Tibial artery (tissue), 4 donors: ENCODE results near the gene SMYD1.
"Not testable (repeated sequence)": the region's sequence is repeated elsewhere in the genome, so short reads cannot be mapped to it uniquely, and the experiment has no call there.

Experiments
- DNase-seq, 2 donors: peaks; one replicate each; pipeline ENCODE4 v3.0.0-alpha.2; 2019
- H3K27ac ChIP-seq, 2 donors: fragments of 200-600 bp; sonication (generic) in 1 of 2; 1 replicate in 1 of 2; 2 replicates in 1 of 2; pipeline ENCODE4 v1.5.1; 2018 to 2019; ENCODE audit warnings: mild to moderate bottlenecking in 1 of 2
- H3K27me3 ChIP-seq, 2 donors: fragments of 200-600 bp; sonication (generic) in 1 of 2; one replicate each; pipeline versions ENCODE4 v1.5.1 to v1.6.0; 2016 to 2019
- H3K36me3 ChIP-seq, 3 donors: fragments of 200-600 bp; sonication (generic) in 2 of 3; one replicate each; pipeline ENCODE4 v1.5.1; 2016 to 2019; ENCODE audit warnings: mild to moderate bottlenecking in 2 of 3
- H3K4me1 ChIP-seq, 4 donors: fragments of 200-600 bp; sonication (generic) in 2 of 4; 1 replicate in 3 of 4; 2 replicates in 1 of 4; pipeline ENCODE4 v1.5.1; 2016 to 2019
- H3K4me3 ChIP-seq, 2 donors: fragments of 200-600 bp; sonication (generic) in 1 of 2; 1 replicate in 1 of 2; 2 replicates in 1 of 2; pipeline ENCODE4 v1.5.1; 2018 to 2019; ENCODE audit warnings: mild to moderate bottlenecking in 2 of 2
- H3K9me3 ChIP-seq, 3 donors: fragments of 200-600 bp; sonication (generic) in 1 of 3; one replicate each; pipeline ENCODE4 v1.5.1; 2016 to 2019
- CTCF ChIP-seq, 2 experiments: fragments of 200-600 bp in 1 of 2; fragments of 450-650 bp in 1 of 2; IDR thresholded peaks; one replicate each; pipeline ENCODE4 v1.5.1; 2017 to 2019; ENCODE audit warnings: antibody characterized with exemption in 2 of 2, mild to moderate bottlenecking in 1 of 2, moderate library complexity in 1 of 2
- intact Hi-C: fragments of 100-400 bp; cut with DNase I; formaldehyde crosslinking; loops from one replicate; pipeline ENCODE4 v1.15.0; 2023; ENCODE audit warnings: low total_unique reads

Gene SMYD1

GRCh38 chr2:88038263-88039105 is 29.1 kb upstream of the SMYD1 start:
- Histone ChIP-seq H3K4me3 (no peak overlapping the region), H3K36me3 (peaks cover 0 to 15% (median 4%) of the 10 kb centered on the region in 3 donors), H3K27ac (no peak overlapping the region), H3K4me1 (peaks cover 0 to 8% (median 2%) of the 10 kb centered on the region in 4 donors), H3K9me3 (no peaks in the 10 kb centered on the region), H3K27me3 (no peaks in the 10 kb centered on the region)
- no peak for DNase-seq
- no peak for TF ChIP-seq CTCF (IDR thresholded peaks at IDR 0.05)
- intact Hi-C loops, result no loop called here

DNA sequence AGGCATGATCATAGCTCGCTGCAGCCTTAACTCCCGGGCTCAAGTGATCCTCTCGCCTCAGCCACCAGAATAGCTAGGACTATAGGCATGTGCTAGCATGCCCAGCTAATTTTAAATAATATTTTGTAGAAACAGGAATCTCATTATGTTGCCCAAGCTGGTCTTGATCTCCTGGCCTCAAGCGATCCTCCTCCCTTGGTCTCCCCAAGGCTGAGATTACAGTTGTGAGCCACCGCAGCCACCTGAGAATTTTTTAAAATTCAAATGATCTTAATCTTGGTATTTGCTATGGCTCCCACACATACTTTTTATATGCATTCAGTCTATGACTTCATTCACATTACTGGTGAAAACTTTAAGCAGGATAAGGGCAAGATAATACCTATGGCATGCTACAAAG is 25.1 kb upstream of the SMYD1 start:
- peaks cover 0 to 8% (median 4%) of the 10 kb centered on the region in 4 donors for H3K4me1 ChIP-seq
- no peak overlapping the region for H3K27ac ChIP-seq
- intact Hi-C loops, result no loop called here
- H3K36me3 ChIP-seq, result peaks cover 0 to 5% (median 0%) of the 10 kb centered on the region in 3 donors
- no peaks in the 10 kb centered on the region for H3K9me3 ChIP-seq
- H3K4me3 ChIP-seq, result no peak overlapping the region
- no peak for TF ChIP-seq CTCF (IDR thresholded peaks at IDR 0.05)
- H3K27me3 ChIP-seq, result no peaks in the 10 kb centered on the region
- no peak for DNase-seq

GRCh38 chr2:88045561-88045960 is 22.1 kb upstream of the SMYD1 start:
- H3K4me3 ChIP-seq, H3K27ac ChIP-seq, H3K9me3 ChIP-seq, H3K27me3 ChIP-seq, H3K36me3 ChIP-seq, intact Hi-C loops, DNase-seq: not testable (repeated sequence)
- peaks cover 0 to 10% (median 4%) of the 10 kb centered on the region in 4 donors for H3K4me1 ChIP-seq

DNA sequence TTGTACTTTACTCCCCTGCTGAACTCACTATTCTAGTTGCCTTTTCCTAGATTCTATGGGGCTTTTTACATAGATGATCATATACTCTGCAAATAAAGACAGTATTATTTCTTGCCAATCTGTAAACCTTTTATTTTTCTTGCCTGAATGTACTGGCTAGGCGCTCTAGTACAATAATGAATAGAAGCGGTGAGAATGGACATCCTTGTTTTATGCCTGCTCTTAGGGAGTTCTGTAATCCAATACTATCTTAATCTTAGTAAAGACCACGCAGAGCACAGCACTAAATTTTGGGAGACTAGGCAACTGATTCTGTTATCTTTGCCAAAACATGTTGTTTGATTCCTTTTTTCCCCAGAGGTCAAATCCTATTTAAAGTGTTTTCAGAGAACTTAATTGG is 19.1 kb upstream of the SMYD1 start:
- Histone ChIP-seq H3K27me3 (no peaks in the 10 kb centered on the region), H3K27ac (no peak overlapping the region), H3K4me3 (no peak overlapping the region), H3K9me3 (no peaks in the 10 kb centered on the region), H3K4me1 (peaks cover 0 to 19% (median 8%) of the 10 kb centered on the region in 4 donors), H3K36me3 (peaks cover 0 to 5% (median 4%) of the 10 kb centered on the region in 3 donors)
- DNase-seq, result no peak
- intact Hi-C loops, result no loop called here
- no peak for TF ChIP-seq CTCF (IDR thresholded peaks at IDR 0.05)

DNA sequence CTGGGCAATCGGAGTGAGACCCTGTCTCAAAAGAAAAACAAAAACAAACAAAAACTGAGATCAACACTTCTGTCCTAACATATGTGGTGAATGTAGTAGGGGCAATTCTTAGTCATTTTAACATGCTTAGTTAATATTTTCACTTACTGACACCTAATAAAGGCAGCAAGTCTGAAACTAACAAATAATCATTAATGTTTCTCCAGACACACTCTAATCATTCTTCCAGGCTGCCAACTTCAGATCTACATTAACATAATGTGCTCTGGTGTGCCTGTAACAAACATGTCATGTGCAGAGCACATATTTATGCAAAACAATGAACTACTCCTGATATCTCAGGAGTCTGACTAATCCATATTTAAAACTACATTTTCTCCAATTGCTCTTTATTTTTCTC is 18.0 kb upstream of the SMYD1 start:
- no peak for DNase-seq
- peaks cover 0 to 5% (median 0%) of the 10 kb centered on the region in 3 donors for H3K36me3 ChIP-seq
- H3K9me3 ChIP-seq, result no peaks in the 10 kb centered on the region
- no peak overlapping the region for H3K27ac ChIP-seq
- no peak overlapping the region for H3K4me3 ChIP-seq
- no peak for TF ChIP-seq CTCF (IDR thresholded peaks at IDR 0.05)
- H3K4me1 ChIP-seq, result peaks cover 0 to 30% (median 17%) of the 10 kb centered on the region in 4 donors
- H3K27me3 ChIP-seq, result no peaks in the 10 kb centered on the region
- intact Hi-C loops, result loop anchor here (5.0 kb wide), 1 partner anchor 118 kb away; no protein-coding TSS in a partner anchor

DNA sequence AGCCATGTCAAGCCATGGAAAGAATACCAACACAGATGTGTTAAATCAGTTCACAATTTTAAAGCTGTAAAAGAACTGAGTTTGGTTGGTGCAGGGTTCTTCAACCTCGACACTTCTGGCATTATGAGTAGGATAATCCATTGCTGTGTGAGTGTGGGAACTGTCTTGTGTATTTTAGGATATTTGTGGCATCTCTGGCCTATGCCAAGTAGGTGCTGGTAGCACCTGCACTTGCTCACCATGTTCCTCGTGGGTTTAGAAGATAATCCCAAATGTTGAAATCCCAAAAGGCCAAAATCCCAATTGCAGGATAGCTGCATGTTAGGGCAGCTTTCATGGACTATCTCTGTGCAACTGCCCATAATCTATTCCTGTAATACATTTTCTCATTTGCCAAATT is 15.8 kb upstream of the SMYD1 start:
- Histone ChIP-seq H3K27ac (no peak overlapping the region), H3K4me1 (peaks cover 0 to 36% (median 17%) of the 10 kb centered on the region in 4 donors), H3K4me3 (no peak overlapping the region), H3K9me3 (no peaks in the 10 kb centered on the region), H3K27me3 (no peaks in the 10 kb centered on the region), H3K36me3 (peaks cover 0 to 5% (median 0%) of the 10 kb centered on the region in 3 donors)
- TF ChIP-seq CTCF (IDR thresholded peaks at IDR 0.05), result no peak
- no peak for DNase-seq
- intact Hi-C loops, result loop anchor here (5.0 kb wide), 1 partner anchor 116 kb away; no protein-coding TSS in a partner anchor
